ENCODE data around the gene SYN1.

- TF ChIP-seq POLR2A (IDR thresholded peaks at IDR 0.05) (no peak), CTCF (IDR thresholded peaks at IDR 0.05) (no peak), POLR2AphosphoS5 (IDR thresholded peaks at IDR 0.05; ENCODE audit: insufficient read depth in 1 of 2, low read depth in 1 of 2) (no peak)
These were observed 41.9 kb upstream of the SYN1 start for GRCh38 chrX:47661539-47661938.

Measured in vagina (tissue), 2 donors.